Stimulated activated CD8-positive, alpha-beta memory T cell treated with anti-CD3 and anti-CD28 coated beads, Interleukin-7, amount 100 ng/mL, for 48 hours (primary cell): Measurements from ENCODE around the gene SRRM2.

ENCODE experiments used
- DNase-seq, 2 donors: peaks; one replicate each; pipeline ENCODE4 v3.0.0-alpha.2; 2020; ENCODE audit warnings: low read depth in 1 of 2; ENCODE audit errors: extremely low read depth in 1 of 2

SRRM2 gene

DNA sequence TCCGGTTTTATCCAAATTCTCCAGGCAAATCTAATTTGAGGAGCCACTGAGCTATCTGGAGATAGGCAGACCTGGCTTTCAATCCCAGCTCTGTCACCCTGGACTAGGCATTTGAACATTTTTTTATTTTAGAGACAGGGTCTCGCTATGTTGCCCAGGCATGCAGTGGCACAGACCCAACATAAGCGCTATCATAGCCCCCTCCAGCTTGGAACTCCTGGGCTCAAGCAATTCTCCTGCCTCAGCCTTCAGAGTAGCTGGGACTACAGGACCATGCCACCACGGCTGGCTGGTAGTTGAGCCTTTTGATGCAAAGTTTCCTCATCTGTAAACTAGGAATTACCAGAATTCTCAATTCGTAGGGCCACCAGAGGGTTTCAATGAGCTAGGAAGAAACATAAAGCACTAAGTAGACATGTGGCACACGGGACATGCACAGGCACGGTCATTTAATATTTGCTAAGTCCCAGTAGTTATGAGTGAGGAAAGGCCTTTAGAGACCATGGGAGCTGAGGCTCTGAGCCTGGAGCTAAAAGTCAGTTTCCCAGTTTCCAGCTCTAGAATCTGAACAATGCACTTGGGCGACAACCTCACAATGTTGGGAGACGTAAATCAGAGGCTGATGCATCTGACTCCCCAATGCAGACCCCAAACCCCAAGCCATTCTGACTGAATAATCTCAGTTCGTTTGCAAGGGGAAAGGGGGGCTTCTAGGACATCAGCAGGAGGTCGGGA lies 23.5 kb downstream of the SRRM2 start:
- DNase-seq: no peak

DNA sequence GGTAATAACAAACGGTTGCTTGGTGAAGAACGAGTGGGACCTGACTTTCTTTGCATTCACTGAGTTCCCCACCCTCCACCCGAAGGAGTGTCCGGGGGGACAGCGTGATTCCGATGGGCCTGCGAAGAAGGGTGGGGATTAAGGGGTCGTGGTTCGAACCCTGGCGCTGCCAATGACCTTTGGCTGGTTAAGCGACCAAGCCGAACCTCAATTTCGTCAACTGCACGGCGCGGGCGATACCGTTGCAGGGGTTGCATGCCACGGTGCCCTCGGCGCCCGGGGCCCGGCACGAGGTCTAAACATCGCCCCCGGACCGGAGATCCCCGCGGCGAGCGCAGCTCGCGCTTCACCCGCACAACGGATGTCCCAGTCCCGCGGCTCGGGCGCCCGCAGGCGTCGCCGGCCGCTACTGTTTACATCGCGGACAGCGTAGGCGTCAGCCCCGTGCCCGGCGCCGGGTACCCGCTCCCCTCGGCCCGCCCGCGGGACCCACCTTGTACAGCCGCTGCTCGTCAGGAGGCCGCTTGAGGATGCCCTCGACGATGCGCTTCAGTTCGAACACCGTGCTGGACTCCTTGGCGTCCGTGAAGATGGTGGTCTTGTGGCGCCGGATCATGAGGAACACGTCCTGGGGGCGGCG lies 24.2 kb downstream of the SRRM2 start:
- no peak for DNase-seq

DNA sequence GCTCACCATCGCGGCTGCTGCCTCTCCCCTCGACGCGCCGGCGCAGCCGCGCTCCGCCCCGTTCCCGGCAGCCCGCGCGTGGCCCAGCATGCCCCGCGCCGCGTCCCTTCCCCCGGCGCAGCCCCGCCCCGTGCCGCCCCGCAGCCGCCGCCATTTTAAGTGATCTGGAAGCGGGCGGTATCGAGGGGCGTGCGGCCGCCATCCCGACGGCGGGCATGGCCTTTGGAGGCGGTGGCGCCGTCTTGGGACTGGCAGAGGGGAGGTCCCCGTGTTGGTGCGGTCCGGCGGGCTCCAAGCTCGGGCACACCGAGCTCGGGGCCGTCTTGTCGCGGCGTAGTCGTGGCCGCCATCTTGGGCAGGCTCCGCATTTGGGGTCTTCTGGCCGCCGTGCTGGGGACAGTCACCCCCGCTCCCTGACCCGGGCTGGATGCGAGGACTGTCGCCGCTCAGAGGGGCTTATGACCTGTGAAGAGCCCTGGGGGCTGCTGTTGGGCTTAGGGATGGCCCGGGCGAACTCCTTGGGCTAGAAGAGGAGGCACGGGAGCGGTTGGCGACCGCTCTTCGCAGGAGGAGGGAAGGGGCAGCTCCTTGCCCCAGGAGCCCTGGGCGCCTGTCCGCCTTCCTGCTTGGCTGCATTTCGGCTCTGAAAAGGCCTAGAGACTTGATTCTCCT lies 24.9 kb downstream of the SRRM2 start, which contains the start of gene ELOB:
ELOB (minus strand) TSS at position 50 of the 672 bp plus-strand sequence; CDS start at position 9, 41 bp downstream.
- DNase-seq: peak; percentile 75 to 85

DNA sequence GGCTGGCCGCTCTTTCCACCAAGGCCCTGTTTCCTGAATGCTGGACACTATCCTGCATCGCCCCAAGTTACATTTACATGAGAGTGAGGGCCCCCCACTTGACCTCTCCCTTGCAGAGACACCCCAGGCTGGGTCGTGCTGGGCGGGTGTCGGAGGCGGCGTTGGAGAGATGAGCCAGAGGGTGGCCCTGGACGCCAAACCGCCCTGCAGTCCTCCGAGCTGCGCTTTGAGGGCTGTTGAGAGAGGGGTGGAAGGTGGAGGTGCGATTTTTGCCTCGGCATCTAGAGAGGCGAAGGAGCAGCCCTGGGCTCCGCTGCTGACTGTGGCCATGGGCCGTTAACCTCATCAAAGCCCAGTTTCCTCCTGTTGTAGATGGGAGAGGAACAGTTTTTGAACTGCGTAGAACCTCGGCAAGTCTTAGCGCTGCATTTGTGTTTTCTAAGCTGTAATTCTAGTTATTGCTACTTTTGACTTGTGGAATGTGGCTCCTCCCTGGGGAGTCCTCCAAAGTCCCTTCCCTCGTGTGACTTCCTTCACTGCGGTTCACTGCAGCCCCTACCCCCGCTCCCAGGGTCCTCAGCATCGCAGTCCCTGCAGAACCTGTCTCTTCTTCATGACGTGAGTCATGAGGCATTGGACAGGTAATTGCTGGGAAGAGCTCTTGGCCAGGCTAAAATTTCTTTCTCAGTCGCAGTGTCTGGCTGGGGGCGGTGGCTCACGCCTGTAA lies 25.6 kb downstream of the SRRM2 start:
- DNase-seq: no peak

DNA sequence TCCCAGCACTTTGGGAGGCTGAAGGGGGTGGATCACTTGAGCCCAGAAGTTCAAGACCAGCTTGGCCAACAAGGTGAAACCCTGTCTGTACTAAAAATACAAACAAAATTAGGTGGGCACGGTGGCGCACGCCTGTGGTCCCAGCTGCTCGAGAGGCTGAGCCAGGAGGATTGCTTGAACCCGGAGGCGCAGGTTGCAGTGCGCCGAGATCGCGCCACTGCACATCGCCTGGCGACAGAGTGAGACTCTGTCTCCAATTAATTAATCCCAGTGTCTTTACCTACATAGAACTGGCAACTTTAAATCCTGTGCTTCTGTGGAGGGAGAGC lies 26.2 kb downstream of the SRRM2 start:
- no peak for DNase-seq

DNA sequence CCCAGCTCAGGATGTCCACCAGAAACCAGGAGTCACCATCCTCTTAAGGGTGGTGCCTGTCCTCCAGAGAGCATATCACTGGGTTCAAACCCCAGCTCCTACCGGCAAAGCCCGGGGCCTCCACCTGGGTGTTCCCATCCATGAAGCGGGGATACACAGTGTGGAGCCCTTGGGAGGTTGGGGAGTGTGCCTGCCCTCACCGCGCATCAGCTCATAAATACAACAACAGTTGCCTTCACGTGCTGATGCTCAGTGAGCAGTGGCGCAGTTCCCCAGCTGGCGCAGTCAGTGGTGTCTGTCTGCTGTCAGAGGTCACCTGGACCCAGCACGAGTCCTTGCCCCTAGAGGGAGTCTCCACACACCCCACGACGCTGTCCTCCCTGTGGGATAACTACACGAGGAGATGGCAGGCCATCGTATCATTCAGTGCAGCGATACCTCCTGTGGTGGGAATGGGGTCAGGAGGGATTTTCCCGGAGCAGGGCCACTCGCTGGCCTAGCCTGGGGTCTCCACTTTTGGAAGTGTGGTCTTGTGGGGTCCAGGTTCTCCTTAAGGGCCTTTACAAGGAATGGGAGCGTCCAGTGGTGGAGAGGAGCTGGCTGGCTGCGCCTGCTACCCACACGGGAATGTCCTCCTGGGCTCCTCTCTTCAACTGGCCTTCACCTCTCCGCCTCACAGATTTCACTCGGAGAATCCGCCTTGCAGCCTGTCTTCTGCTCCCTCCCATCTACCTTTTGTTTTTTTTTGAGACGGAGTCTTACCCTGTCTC lies 26.9 kb downstream of the SRRM2 start:
- DNase-seq: no peak

DNA sequence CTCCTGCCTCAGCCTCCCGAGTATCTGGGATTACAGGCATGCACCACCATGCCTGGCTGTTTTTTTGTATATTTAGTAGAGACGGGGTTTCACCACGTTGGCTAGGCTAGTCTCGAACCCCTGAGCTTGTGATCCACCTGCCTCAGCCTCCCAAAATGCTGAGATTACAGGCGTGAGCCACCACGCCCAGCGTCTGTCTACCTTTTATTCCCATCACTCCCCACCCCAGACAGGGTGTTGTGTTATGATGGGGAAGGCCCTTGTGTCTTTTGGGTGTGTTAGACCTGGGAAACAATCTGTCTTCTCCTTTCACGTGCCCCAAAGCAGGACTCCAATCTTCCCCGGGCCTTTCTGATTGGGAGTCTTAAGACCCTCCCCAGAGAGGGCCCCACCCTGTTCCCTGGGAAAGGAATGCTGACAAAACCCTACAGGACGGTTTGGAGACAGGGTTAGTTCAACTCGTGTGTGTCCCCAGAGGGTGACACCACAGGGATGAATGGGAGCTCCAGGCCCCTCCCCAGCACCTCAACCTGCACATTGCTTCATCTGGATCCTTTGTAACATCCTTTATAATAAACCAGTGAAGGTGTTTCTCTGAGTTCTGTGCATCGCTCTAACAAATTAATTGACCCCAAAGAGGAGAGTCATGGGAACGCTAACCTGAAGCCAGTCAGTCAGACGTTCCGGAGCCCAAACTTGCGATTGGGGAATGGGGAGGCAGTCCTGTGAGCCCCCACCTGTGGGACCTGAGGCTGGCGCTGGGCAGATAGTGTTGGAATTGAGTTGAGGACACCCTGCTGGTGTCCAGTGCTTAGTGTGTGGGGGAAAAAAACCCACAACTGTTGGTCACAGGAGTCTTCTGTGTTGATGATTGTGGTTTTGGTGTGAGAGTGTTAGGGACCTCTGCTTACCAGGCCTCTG lies 27.8 kb downstream of the SRRM2 start:
- DNase-seq: no peak

DNA sequence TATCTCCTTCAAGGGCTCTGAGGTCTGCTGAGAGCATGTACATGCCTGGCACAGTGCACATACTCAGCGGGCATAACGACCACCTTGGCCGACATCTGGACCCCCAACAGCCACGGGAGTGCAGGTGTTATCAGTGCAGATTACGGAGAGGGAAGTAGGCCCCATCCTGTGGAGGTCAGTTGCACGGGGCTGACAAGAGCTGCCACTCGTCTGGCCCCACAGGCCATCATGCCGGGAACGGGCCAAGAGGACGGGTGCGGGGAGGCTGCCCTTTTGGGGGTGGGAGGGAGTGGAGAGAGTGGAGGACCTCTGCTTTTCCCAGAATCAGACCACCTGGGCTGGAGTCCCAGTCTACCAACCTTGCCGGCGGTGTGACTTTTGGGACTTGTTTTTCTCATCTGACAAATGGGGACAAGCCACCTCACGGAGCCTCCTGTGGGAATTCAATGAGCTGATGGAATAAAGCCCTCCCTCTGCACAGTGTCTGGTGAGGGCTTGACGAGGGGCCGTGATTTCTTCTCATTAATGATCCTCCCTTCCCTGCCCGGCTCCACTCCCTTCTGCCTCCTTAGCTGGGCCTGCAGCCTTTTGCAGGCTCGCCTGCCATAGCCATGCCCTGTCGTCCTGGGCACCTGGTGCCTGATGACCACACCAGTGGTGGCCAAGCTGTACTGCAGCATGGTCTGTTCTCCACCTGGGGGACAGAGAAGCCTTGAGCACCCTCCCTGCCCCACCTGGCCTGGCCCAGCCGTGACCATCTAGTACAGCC lies 30.3 kb downstream of the SRRM2 start:
- no peak for DNase-seq

DNA sequence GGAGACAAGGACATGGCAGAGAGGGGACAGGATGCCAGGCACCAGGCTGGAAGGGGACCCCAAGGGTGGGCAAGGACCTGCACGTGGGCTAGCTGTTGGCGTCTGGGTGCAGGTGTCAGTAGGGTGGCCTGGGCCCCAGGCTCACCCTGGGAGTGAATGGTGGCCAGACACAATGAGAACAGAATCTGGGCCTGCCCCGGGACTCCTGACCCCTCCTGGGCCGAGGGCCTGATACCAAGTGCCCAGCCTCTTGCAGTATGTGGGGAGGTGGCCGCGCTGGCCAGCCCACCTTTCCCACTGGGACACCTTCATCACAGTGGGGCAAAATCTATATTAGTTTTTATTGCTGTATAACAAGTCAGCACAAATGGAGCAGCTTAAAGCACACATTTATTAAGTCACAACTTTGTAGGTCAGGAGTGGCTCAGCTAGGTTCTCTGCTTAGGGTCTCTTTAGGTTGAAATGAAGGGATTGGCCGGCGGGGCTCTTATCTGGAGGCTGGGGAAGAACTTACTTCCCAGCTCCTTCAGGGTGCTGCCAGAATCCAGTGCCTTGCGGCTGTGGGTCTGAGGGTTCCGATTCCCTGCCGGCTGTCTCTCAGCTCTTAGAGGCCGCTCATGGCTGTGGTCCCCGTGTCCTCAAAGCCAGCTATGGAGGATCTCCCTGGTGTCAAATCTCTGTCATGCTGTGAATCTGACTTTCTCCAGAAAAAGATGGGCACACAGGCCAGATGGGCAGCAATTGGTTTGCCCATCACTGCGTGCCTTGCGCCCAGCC lies 31.3 kb downstream of the SRRM2 start:
- DNase-seq: no peak

DNA sequence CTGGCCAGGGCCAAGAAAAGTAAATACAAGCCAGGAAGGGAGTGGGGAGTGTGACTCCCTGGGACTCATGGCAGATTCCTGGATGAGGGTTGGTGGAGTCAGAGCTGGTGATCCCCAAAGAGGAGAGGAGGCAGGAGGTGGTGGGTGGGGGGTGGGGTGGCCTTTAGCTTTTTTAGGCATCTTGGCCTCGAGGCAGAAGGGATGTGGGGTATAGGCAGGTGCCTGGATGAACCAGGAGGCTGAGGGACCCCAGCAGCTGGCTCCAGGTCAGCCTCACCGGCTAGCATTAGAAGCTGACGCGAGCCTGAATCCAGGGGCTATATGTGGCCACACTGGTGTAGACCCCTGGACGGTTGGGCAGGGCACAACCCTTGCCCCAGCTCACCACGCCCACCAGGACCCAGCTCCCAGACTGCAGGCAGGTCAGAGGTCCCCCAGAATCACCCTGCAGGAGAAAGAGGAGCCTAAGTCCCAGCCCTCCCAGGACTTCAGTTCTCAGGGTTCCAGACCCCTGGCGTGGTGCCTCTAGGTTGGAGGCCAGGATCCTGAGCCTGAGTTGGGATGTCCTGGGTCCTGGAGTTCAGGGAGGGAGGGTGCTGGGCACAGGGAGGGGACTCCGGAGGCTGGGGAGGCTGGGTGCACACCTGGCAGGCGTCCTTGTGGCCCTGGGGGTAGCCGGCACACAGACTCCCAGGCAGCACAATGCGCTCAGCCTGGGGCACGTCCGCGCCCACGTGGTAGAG lies 32.1 kb downstream of the SRRM2 start:
- no peak for DNase-seq

DNA sequence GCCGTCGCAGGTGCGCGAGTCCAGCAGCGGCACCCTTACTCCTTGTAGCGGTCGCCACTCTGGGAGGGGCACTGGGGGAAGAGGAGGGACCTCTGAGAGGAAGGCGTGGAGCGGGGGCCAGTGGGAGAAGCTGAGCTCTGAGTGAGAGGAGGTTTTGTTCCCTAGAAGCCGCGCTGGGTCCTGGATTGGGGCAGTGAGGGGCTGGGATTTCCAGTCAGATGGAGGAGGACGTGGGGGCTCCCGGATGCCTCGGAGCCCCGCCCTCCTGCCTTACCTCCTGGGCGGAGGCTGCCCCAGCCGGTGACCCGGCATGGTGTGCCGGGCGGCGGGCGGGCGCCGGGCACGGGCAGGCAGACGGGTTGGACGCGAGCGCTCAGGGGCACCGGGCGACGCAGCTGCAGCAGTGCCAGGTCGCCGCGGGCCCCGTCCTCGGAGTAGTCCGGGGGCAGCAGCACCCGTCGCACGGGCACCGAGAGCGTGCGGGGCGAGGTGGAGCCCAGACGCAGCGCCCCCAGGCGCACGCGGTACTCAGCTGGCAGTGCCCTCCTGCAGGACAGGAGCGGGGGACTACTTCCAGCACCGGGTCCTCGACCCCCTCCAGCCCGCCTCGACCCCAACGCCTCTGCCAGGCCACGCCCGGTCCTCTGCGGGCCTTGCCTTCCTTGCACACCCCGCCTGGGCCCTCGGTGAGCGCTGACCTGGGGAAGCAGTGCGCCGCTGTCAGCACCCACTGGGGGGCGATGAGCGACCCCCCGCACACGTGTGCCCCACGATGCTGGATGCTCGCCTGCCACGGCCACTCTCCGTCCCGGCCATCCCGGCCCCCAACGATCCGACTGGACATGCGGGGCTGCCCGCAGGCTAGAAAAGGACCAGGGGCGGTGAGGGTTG lies 32.9 kb downstream of the SRRM2 start:
- DNase-seq: peak in 1 of 2 donors; percentile 29

DNA sequence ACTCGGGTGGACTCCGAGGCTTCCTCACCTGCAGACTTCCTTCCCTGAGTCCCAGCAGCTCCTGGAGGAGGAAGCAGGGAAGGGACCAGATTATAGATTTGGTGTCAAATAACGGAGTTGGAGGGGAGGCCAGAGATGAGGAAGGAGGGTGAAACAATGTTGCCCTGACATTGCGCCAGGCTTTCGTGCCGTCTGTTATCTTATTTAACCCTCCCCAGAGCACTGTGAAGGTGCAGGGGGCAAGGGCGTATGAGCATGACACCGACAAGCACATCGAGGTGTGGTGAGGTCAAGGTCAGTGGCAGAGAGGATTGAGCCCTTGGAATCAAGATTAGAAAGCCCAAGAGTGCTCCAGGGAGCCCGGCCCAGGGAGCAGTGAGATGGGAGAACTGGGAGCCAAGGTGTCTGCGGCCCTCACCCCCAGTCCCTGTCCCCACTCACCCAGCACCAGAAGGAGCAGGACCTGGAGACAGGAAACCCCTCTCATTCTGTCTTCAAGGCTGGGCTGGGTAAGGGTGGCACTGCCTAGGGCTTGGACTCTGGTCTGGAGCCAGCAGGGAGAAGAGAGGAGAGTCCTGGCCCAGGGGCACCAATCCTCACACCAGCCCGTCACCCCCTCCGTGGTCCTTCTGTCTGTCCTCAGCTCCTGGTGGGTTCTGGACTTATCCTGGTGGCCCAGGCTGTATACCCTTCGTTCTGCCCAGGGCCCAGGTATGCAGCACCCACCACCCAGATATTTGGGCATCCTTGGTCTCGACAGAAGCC lies 33.8 kb downstream of the SRRM2 start:
- no peak for DNase-seq

DNA sequence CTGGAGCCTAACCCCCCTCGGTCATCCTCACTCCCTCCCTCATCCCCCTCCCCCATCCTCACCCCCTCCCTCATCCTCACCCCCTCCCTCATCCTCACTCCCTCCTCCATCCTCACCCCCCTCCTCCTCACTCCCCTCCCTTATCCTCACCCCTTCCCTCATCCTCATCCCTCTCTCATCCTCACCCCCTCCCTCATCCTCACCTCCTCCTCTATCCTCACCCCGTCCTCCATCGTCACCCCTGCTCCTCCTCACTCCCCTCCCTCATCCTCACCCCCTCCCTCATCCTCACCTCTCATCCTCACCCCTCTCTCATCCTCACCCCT lies 34.4 kb downstream of the SRRM2 start:
- no peak for DNase-seq

DNA sequence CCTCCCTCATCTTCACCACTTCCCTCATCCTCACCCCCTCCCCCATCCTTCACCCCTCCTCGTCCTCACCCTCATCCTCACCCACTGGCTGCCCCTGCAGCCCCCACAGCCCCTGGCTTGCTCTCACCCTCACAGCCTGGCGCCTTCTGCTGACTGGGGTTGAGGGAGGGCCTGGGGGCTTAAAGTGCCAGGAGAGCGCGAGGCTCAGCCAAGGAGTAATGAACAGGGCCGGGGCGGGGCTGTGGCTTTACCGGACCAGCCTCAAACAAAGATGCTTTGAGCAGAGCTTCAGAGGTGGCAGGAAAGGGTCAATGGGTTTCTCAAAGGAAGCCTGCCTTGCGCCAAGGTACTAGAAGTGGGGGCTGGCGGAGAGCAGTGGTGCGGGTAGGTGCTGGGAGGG lies 35.0 kb downstream of the SRRM2 start, which contains the start of gene PRSS33:
PRSS33 (minus strand) TSS at position 155 of the 400 bp plus-strand sequence. CDS start 1,013 bp downstream, outside the sequence.
- no peak for DNase-seq

DNA sequence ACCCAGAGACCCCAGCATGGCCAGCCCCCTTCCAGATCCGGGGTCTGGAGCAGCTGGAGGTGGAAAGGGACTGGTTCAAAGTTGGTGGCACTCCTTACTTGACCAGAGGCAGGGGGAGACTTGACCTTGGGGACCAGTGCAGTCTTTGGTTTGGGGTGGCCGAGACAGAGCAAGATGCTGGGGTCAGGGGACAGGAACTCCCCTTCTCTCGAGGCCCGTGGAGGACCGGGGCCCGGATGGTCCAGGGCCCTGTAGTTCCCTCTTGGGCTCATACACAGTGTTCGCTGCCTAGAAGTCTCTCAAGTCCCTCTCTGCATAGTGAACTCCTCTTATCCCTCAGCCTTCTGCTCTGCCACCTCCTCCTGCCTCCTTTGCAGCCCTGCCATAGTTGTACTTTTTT lies 35.5 kb downstream of the SRRM2 start:
- DNase-seq: no peak

DNA sequence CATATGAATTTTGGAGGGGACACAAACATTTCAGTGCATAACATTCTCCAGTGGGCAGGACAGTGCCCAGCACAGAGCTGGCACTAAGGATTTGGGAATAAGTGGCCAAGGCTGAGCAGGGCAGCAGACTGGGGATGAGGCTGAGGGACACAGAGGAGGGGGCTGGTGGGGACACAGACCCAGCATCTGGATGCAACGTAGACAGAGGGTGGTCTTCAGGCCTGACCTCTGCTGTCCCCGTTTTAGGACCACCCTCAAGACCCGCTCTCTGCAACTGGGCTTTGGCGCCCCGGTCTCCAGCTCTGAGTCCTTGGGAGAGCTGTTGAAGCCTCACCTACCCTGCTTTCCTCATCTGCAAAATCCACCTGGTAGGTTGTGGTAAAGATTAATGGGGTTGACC lies 38.2 kb downstream of the SRRM2 start:
- DNase-seq: no peak
